Measurements from ENCODE around the gene EXOC3L2.
"Not testable (repeated sequence)": the region's sequence is repeated elsewhere in the genome, so short reads cannot be mapped to it uniquely, and the experiment has no call there.

Gene EXOC3L2

DNA sequence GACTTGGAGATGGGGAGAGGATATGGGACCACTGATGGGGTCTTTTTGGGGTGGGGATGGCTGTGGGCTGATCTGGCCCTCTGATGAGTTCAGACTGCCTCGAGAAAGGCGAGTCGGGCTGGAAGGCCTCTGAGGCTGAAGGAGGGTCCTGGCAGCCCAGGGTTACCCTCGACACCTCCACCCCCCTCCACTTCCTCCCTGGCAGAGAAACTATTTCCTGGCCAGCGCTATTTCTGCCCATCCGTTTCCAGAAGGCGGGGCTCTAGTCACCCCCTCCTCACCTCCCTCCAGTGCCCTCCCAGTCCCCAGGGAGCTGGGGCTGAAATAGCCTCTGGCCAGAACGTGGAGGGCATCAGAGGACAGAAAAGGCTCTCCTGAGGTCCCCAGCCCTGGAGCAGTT is 9.7 kb downstream of the EXOC3L2 start:
- no peak overlapping the region for H3K4me3 ChIP-seq (ENCODE audit: low read length)
- no peaks in the 10 kb centered on the region for H3K36me3 ChIP-seq (ENCODE audit: control insufficient read depth, insufficient read depth, low read length)
- no peaks in the 10 kb centered on the region for H3K4me1 ChIP-seq (ENCODE audit: control insufficient read depth, insufficient read depth, low read length)
- H3K9me3 ChIP-seq (ENCODE audit: control insufficient read depth, low read length): no peaks in the 10 kb centered on the region
- H3K27me3 ChIP-seq (ENCODE audit: control insufficient read depth, insufficient read depth, low read length): peaks cover 17% of the 10 kb centered on the region
- no peak overlapping the region for H3K9ac ChIP-seq (ENCODE audit: low read length)

DNA sequence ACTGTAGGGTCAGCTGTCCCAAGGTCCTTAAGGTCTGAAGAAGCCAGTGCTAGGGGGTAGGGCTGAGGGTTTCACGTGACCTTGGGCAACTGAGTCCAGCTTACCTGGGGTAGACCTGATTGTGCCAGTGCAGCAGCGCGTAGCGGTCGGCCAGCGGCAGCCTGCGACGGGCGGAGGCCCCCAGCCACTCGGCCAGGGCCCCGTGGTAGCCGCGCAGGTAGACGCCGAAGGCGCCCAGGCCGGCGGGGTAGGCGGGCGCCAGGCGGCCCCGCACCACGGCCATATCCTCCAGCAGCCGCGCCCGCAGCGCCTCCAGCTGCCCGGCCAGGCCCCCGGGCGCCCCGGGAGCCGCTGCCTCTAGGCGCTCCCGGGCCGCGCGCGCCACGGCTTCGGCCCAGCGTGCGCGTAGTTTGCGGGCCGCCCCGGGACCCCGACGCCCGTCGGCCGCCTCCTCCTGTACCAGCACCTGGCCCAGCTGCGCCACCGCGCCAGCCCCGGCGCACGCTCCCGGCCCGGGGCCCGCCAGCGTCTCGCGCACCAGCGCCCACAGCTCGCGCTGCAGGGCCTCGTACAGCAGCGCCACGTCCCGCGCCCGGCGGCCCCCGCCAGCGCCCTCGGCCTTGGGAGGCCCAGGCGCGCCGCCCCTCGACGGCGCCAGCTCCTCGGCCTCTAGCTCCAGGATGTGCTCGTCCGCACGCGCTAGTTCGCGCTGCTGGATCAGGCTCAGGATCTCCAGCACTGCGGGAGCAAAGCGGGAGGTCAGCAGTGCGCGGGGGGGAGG is 10.9 kb downstream of the EXOC3L2 start:
- Histone ChIP-seq H3K36me3 (ENCODE audit: control insufficient read depth, insufficient read depth, low read length) (no peaks in the 10 kb centered on the region), H3K4me3 (ENCODE audit: low read length) (no peak overlapping the region), H3K27me3 (ENCODE audit: control insufficient read depth, insufficient read depth, low read length) (peaks cover 17% of the 10 kb centered on the region), H3K9ac (ENCODE audit: low read length) (no peak overlapping the region), H3K4me1 (ENCODE audit: control insufficient read depth, insufficient read depth, low read length) (no peaks in the 10 kb centered on the region), H3K9me3 (ENCODE audit: control insufficient read depth, low read length) (no peaks in the 10 kb centered on the region)

DNA sequence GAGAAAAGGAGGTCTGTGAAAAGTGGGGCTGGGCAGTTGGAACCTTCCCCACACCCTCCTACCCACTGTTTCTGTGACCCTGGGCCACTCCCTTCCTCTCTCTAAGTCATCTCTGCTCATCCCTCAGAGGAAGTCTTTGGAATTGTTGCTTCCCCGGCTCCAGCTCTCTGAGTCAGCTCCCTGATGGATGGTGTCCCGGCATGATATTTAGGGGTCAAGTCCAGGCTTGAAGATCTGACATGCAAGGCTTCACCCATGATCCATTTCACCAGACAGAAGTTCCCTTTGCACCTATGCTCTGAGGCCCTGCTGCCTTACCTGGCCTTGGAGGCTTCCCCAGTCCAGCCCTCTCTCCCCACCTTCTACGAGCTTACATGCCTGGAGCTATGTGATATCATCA is 13.3 kb downstream of the EXOC3L2 start:
- Histone ChIP-seq H3K36me3 (ENCODE audit: control insufficient read depth, insufficient read depth, low read length) (no peaks in the 10 kb centered on the region), H3K4me1 (ENCODE audit: control insufficient read depth, insufficient read depth, low read length) (no peaks in the 10 kb centered on the region), H3K9ac (ENCODE audit: low read length) (no peak overlapping the region), H3K27me3 (ENCODE audit: control insufficient read depth, insufficient read depth, low read length) (peaks cover 22% of the 10 kb centered on the region), H3K4me3 (ENCODE audit: low read length) (no peak overlapping the region), H3K9me3 (ENCODE audit: control insufficient read depth, low read length) (no peaks in the 10 kb centered on the region)

DNA sequence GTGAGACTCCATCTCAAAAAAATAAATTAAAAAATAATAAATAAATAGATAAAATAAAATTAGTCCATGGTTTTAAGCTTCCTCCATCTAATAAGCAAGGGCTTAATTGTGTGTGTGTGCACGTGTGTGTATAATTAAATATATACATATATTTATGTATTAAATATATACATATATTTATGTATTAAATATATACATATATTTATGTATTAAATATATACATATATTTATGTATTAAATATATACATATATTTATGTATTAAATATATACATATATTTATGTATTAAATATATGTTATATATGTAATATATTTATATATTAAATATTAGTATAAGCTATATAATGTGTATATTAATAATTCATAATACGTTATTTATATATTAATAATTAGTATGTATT is 16.2 kb downstream of the EXOC3L2 start:
- not testable (repeated sequence) for H3K4me3 ChIP-seq (ENCODE audit: low read length); H3K36me3 ChIP-seq (ENCODE audit: control insufficient read depth, insufficient read depth, low read length); H3K9me3 ChIP-seq (ENCODE audit: control insufficient read depth, low read length); H3K9ac ChIP-seq (ENCODE audit: low read length); H3K4me1 ChIP-seq (ENCODE audit: control insufficient read depth, insufficient read depth, low read length)
- peaks cover 14% of the 10 kb centered on the region for H3K27me3 ChIP-seq (ENCODE audit: control insufficient read depth, insufficient read depth, low read length)

DNA sequence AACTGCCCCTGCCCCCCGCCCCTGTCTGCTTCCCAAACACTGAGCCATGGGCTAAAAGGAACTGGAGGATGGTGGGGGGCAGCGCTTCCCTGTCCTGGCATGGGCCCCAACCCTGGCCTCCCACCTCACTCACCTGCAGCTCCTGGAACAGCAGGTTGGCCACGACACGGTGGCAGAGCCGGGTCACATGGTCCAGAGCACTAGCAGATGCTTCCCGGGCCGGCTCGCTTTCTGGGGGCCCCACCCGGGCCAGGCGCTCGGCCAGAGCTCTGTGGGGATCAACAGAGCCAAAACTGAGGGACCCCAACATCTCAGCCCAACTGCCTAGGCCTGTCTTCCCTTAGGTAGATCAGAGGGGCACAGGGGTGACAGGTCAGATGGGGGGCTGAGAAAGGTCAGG is 20.6 kb downstream of the EXOC3L2 start:
- no peaks in the 10 kb centered on the region for H3K9me3 ChIP-seq (ENCODE audit: control insufficient read depth, low read length)
- H3K4me3 ChIP-seq (ENCODE audit: low read length): no peak overlapping the region
- no peaks in the 10 kb centered on the region for H3K4me1 ChIP-seq (ENCODE audit: control insufficient read depth, insufficient read depth, low read length)
- H3K9ac ChIP-seq (ENCODE audit: low read length): no peak overlapping the region
- H3K36me3 ChIP-seq (ENCODE audit: control insufficient read depth, insufficient read depth, low read length): no peaks in the 10 kb centered on the region
- peaks cover 5% of the 10 kb centered on the region for H3K27me3 ChIP-seq (ENCODE audit: control insufficient read depth, insufficient read depth, low read length)

DNA sequence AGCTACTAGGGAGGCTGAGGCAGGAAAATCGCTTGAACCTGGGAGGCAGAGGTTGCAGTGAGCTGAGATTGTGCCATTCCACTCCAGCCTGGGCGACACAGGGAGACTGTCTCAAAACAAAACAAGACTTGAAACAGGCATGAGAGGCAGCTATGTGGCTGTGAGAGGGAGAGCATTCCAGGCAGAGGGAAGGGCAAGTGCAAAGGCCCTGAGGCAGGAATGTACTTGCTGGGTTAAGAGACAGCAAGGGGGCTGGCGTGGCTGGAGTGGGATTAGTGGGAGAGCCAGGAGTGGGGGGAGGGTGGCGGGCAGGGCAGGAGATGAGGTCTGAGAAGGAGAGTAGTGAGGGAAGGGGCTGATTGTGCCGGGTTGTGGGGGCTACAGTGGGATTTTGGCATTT is 21.3 kb downstream of the EXOC3L2 start:
- no peaks in the 10 kb centered on the region for H3K4me1 ChIP-seq (ENCODE audit: control insufficient read depth, insufficient read depth, low read length)
- H3K4me3 ChIP-seq (ENCODE audit: low read length): no peak overlapping the region
- no peaks in the 10 kb centered on the region for H3K9me3 ChIP-seq (ENCODE audit: control insufficient read depth, low read length)
- peaks cover 5% of the 10 kb centered on the region for H3K27me3 ChIP-seq (ENCODE audit: control insufficient read depth, insufficient read depth, low read length)
- no peak overlapping the region for H3K9ac ChIP-seq (ENCODE audit: low read length)
- H3K36me3 ChIP-seq (ENCODE audit: control insufficient read depth, insufficient read depth, low read length): no peaks in the 10 kb centered on the region

DNA sequence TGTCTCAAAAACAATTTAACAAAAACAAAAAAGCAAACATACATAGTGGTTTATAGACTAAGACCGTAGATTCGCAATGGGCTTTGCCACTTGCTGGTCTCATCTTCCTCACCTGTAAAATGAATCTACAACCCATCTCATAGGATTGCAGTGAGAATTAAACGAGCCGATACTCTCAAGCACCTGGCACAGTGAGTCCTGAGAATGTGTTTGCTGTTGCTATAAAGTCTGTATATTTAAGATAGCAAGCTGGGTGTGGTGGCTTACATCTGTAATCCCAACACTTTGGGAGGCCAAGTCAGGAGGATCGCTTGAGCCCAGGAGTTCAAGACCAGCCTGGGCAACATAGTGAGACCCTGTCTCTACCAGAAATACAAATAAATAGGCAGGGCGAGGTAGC is 22.5 kb downstream of the EXOC3L2 start:
- H3K4me3 ChIP-seq (ENCODE audit: low read length): no peak overlapping the region
- H3K9ac ChIP-seq (ENCODE audit: low read length): no peak overlapping the region
- H3K4me1 ChIP-seq (ENCODE audit: control insufficient read depth, insufficient read depth, low read length): no peaks in the 10 kb centered on the region
- no peaks in the 10 kb centered on the region for H3K36me3 ChIP-seq (ENCODE audit: control insufficient read depth, insufficient read depth, low read length)
- H3K27me3 ChIP-seq (ENCODE audit: control insufficient read depth, insufficient read depth, low read length): peaks cover 4% of the 10 kb centered on the region
- no peaks in the 10 kb centered on the region for H3K9me3 ChIP-seq (ENCODE audit: control insufficient read depth, low read length)

DNA sequence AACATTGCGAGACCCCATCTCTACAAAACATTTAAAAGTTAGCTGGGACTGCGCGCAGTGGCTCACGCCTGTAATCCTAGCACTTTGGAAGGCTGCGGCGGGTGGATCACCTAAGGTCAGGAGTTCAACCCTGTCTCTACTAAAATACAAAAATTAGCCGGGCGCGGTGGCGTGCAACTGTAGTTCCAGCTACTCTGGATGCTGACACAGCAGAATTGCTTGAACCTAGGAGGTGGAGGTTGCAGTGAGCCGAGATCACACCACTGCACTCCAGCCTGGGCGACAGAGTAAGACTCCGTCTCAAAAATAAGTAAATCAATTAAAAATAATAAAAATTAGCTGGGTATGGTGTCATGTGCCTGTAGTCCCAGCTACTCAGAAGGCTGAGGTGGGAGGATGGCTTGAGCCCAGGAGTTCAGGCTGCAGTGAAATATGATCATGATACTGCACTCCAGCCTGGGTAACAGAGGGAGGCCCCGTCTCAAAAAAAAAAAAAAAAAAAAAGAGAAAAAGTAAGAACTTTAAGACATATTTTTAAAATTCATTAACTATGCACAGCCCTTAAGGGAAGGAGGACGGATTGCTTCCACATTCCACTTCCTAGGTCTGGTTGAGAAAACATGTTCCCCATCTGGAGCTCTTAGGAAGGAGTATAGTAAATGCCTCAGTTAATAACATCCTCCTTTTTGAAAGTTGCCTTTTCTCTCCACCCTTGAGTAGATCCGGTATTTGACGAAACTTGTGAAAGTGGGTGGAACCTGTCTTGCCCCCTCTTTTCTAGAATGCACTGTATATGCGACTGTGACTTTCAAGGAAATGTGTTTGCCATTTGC is 26.1 kb downstream of the EXOC3L2 start:
- no peaks in the 10 kb centered on the region for H3K4me1 ChIP-seq (ENCODE audit: control insufficient read depth, insufficient read depth, low read length)
- H3K9me3 ChIP-seq (ENCODE audit: control insufficient read depth, low read length): no peaks in the 10 kb centered on the region
- no peak overlapping the region for H3K4me3 ChIP-seq (ENCODE audit: low read length)
- no peaks in the 10 kb centered on the region for H3K36me3 ChIP-seq (ENCODE audit: control insufficient read depth, insufficient read depth, low read length)
- H3K9ac ChIP-seq (ENCODE audit: low read length): no peak overlapping the region
- peaks cover 8% of the 10 kb centered on the region for H3K27me3 ChIP-seq (ENCODE audit: control insufficient read depth, insufficient read depth, low read length)

DNA sequence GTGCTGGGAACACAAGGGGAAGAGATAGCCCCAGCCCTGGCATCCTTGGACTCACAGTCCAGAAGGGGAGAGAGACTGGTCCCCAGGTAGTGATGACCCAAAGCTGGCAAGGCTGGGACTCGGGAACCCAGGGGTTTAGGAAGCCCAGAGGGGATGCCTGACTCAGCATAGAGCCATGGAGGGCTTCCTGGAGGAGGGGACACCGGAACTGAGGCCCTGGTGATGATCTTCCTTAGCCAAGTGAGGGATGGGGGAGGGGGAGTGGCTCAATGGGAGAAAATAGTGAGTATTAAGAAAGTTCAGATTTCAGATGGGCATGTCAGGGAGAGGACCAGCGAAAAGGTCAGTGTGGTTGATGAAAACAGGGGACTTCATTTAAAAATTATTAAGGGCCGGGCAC is 26.8 kb downstream of the EXOC3L2 start:
- Histone ChIP-seq H3K9ac (ENCODE audit: low read length) (no peak overlapping the region), H3K4me3 (ENCODE audit: low read length) (no peak overlapping the region), H3K36me3 (ENCODE audit: control insufficient read depth, insufficient read depth, low read length) (no peaks in the 10 kb centered on the region), H3K27me3 (ENCODE audit: control insufficient read depth, insufficient read depth, low read length) (peaks cover 8% of the 10 kb centered on the region), H3K9me3 (ENCODE audit: control insufficient read depth, low read length) (no peaks in the 10 kb centered on the region), H3K4me1 (ENCODE audit: control insufficient read depth, insufficient read depth, low read length) (no peaks in the 10 kb centered on the region)

DNA sequence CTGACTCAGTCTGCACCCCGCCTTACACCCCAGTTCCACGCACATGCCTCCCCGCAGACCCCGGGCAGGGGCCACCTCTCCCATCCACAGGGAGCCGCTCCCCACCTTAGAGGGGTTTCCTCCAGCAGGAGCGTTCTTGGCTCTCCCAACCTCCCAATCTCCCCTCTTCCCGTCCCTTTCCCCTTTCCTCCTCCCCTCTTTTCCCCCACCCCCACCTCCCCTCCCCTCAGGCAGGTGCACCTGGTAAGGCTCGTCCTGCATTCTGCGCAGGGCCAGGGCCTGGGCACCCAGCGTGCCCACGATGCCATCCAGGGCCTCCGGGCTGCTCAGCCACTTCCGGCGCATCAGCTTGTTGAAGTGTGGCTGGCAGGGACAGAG is 27.3 kb downstream of the EXOC3L2 start:
- Histone ChIP-seq H3K36me3 (ENCODE audit: control insufficient read depth, insufficient read depth, low read length) (no peaks in the 10 kb centered on the region), H3K9ac (ENCODE audit: low read length) (no peak overlapping the region), H3K9me3 (ENCODE audit: control insufficient read depth, low read length) (no peaks in the 10 kb centered on the region), H3K27me3 (ENCODE audit: control insufficient read depth, insufficient read depth, low read length) (peaks cover 8% of the 10 kb centered on the region), H3K4me3 (ENCODE audit: low read length) (no peak overlapping the region), H3K4me1 (ENCODE audit: control insufficient read depth, insufficient read depth, low read length) (no peaks in the 10 kb centered on the region)

DNA sequence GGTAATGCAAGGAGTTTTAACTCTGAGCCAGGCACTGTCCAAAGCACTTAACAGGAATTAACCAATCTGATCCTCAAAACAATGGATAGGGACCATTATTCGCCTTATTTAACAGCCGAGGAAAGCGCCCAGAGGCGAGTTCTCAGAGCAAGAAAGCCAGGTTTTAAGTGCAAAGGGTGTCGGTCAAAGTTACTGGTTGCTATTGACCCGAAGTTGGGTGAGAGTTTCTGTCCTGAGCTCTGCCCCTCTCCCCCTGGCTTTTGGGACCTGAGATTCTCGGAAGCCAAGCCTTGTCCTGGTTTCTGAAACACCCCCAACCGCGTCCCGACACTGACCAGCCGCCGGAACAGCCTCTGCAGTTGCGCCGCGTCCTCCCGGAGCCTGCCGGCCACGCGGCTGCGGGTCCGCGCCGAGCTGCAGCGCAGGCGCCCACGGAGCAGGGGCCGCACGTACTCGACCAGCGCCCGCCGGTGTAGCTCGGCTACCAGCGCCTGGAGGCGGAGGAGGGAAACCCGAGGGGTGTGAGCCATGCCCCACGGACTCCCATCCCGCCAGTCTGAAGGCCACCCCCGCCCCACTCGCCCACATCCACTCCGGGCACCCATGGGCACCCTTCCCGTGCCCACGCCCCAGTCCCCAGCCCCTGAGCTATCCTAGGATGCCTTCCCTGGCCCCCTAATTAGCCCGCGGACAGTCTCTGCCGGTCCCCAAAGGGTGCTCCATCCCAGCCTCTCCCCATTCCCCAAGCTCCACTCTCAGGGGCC is 27.8 kb downstream of the EXOC3L2 start:
- Histone ChIP-seq H3K9me3 (ENCODE audit: control insufficient read depth, low read length) (no peaks in the 10 kb centered on the region), H3K9ac (ENCODE audit: low read length) (no peak overlapping the region), H3K4me3 (ENCODE audit: low read length) (no peak overlapping the region), H3K4me1 (ENCODE audit: control insufficient read depth, insufficient read depth, low read length) (no peaks in the 10 kb centered on the region), H3K27me3 (ENCODE audit: control insufficient read depth, insufficient read depth, low read length) (peaks cover 8% of the 10 kb centered on the region), H3K36me3 (ENCODE audit: control insufficient read depth, insufficient read depth, low read length) (no peaks in the 10 kb centered on the region)

DNA sequence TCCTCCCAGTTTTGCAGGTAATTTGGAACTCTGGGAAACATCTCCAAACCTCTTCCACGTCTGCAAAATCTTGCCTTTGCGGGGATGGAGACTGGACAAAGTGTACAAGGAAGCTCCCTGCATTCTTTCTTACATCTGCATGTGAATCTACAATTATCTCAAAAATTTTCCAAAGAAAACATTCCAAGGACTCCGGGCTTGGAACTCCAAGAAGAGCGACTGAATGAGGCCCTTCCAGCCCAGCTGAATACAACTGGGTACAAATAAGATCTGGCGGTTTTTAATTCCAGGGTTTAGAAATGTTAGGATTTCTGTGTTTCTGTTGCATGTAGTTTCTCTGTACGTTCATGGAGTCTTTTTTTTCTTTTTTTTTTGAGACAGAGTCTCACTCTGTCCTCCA is 28.5 kb downstream of the EXOC3L2 start:
- H3K27me3 ChIP-seq (ENCODE audit: control insufficient read depth, insufficient read depth, low read length): peaks cover 12% of the 10 kb centered on the region
- no peaks in the 10 kb centered on the region for H3K9me3 ChIP-seq (ENCODE audit: control insufficient read depth, low read length)
- H3K36me3 ChIP-seq (ENCODE audit: control insufficient read depth, insufficient read depth, low read length): no peaks in the 10 kb centered on the region
- H3K4me1 ChIP-seq (ENCODE audit: control insufficient read depth, insufficient read depth, low read length): peaks cover 5% of the 10 kb centered on the region
- H3K4me3 ChIP-seq (ENCODE audit: low read length): no peak overlapping the region
- H3K9ac ChIP-seq (ENCODE audit: low read length): no peak overlapping the region
